Suprapubic skin (tissue), 4 donors: Measurements from ENCODE around the gene HOXB3. TPM values are rescaled to one million over a fixed set of nuclear protein-coding genes. Genes with fewer than 3 reads are reported as not detected.

Experiments used
- DNase-seq, 2 donors: peaks; one replicate each; pipeline ENCODE4 v3.0.0-alpha.2; 2019; ENCODE audit warnings: low spot score in 2 of 2
- H3K27ac ChIP-seq: fragments of 200-600 bp; sonication (generic); one replicate; pipeline ENCODE4 v1.5.1; 2019
- H3K27me3 ChIP-seq: fragments of 200-600 bp; sonication (generic); one replicate; pipeline ENCODE4 v1.5.1; 2019
- H3K36me3 ChIP-seq: fragments of 200-600 bp; sonication (generic); one replicate; pipeline ENCODE4 v1.5.1; 2019
- H3K4me1 ChIP-seq: fragments of 200-600 bp; sonication (generic); one replicate; pipeline ENCODE4 v1.5.1; 2019
- H3K4me3 ChIP-seq: fragments of 200-600 bp; sonication (generic); one replicate; pipeline ENCODE4 v1.5.1; 2019; ENCODE audit warnings: mild to moderate bottlenecking
- H3K9me3 ChIP-seq: fragments of 200-600 bp; sonication (generic); one replicate; pipeline ENCODE4 v1.5.1; 2019
- CTCF ChIP-seq, 2 donors: fragments of 200-600 bp in 1 of 2; fragments of 450-650 bp in 1 of 2; sonication (generic) in 1 of 2; IDR thresholded peaks; one replicate each; pipeline ENCODE4 v1.5.1; 2016 to 2019; ENCODE audit warnings: antibody characterized with exemption in 2 of 2, mild to moderate bottlenecking in 1 of 2, moderate library complexity in 1 of 2
- EP300 ChIP-seq: sonication (generic); formaldehyde crosslinking; IDR thresholded peaks from one replicate; pipeline ENCODE4 v1.6.1; 2017; ENCODE audit warnings: antibody characterized with exemption
- POLR2A ChIP-seq, 2 donors: fragments of 450-650 bp; IDR thresholded peaks; one replicate each; pipeline ENCODE4 v1.6.1; 2017; ENCODE audit warnings: antibody characterized with exemption in 2 of 2, mild to moderate bottlenecking in 2 of 2, moderate library complexity in 2 of 2
- POLR2AphosphoS5 ChIP-seq, 3 donors: sonication (generic); formaldehyde crosslinking; IDR thresholded peaks; one replicate each; pipeline ENCODE4 v1.6.1; 2017; ENCODE audit warnings: antibody characterized with exemption in 3 of 3
- WGBS: methylation state at CpG from one replicate; pipeline ENCODE4 v1.1.5; 2018; 5-methylcytosine and 5-hydroxymethylcytosine counted together
- total RNA-seq, 4 donors: library from RNA; depleted of rRNA; stranded (reverse); fragments of >200 nt; gene quantifications; one replicate each; pipeline ENCODE4 v1.1.0, GENCODE V29; 2016

The HOXB3 gene
- total RNA-seq, 4 donors from 2014 or later = 2.3 to 20.8 (median 3.9) TPM

GRCh38 chr17:48579471-48579759 lies 10.6 kb downstream of the HOXB3 start:
- DNase-seq = no peak
- Histone ChIP-seq H3K4me1 (peaks cover 75% of the 10 kb centered on the region), H3K36me3 (no peaks in the 10 kb centered on the region), H3K4me3 (peak overlapping the region; percentile 69), H3K27me3 (peaks cover 6% of the 10 kb centered on the region), H3K9me3 (no peaks in the 10 kb centered on the region), H3K27ac (peak overlapping the region; percentile 85)
- WGBS = 60% methylated on average over 7 of the region's 7 CpGs
- TF ChIP-seq POLR2A (IDR thresholded peaks at IDR 0.05) = no peak
- no peak for TF ChIP-seq CTCF (IDR thresholded peaks at IDR 0.05)
- TF ChIP-seq EP300 = no peak
- TF ChIP-seq POLR2AphosphoS5 (IDR thresholded peaks at IDR 0.05) = no peak

- peak overlapping the region; percentile 69 for H3K4me3 ChIP-seq
- peak overlapping the region; percentile 85 for H3K27ac ChIP-seq
- no peak for DNase-seq
- 25% methylated on average over 38 of the region's 43 CpGs for WGBS
- no peak for TF ChIP-seq EP300
- no peaks in the 10 kb centered on the region for H3K36me3 ChIP-seq
- H3K4me1 ChIP-seq = peaks cover 75% of the 10 kb centered on the region
- H3K27me3 ChIP-seq = peaks cover 6% of the 10 kb centered on the region
- no peaks in the 10 kb centered on the region for H3K9me3 ChIP-seq
Observed at GRCh38 chr17:48578616-48579470, 11.2 kb downstream of the HOXB3 start.

- WGBS = under 1% methylated on average over 23 of the region's 58 CpGs
- peaks cover 6% of the 10 kb centered on the region for H3K27me3 ChIP-seq
- no peaks in the 10 kb centered on the region for H3K36me3 ChIP-seq
- H3K4me3 ChIP-seq = peak within 1 kb of the TSS; percentile 69
- DNase-seq = peak; percentile 93 to 95
- TF ChIP-seq POLR2AphosphoS5 (IDR thresholded peaks at IDR 0.05) = no peak
- TF ChIP-seq CTCF (IDR thresholded peaks at IDR 0.05) = no peak
- no peak for TF ChIP-seq POLR2A (IDR thresholded peaks at IDR 0.05)
- no peak for TF ChIP-seq EP300
- H3K9me3 ChIP-seq = no peaks in the 10 kb centered on the region
- peak within 1 kb of the TSS; percentile 85 for H3K27ac ChIP-seq
- H3K4me1 ChIP-seq = peaks cover 79% of the 10 kb centered on the region
Observed at GRCh38 chr17:48577946-48578615, 12.0 kb downstream of the HOXB3 start, which contains the start of gene HOXB4. TSS of gene HOXB4 (minus strand) at chr17:48578350. CDS start at chr17:48578319, 31 bp downstream.

- H3K27me3 ChIP-seq = peaks cover 6% of the 10 kb centered on the region
- no peaks in the 10 kb centered on the region for H3K9me3 ChIP-seq
- peaks cover 79% of the 10 kb centered on the region for H3K4me1 ChIP-seq
- no peaks in the 10 kb centered on the region for H3K36me3 ChIP-seq
- no peak for DNase-seq
- peak overlapping the region; percentile 85 for H3K27ac ChIP-seq
- 5% methylated on average over 10 of the region's 19 CpGs for WGBS
- H3K4me3 ChIP-seq = peak overlapping the region; percentile 69
- no peak for TF ChIP-seq POLR2AphosphoS5 (IDR thresholded peaks at IDR 0.05)
- TF ChIP-seq EP300 = no peak
Observed at GRCh38 chr17:48577330-48577945, 12.6 kb downstream of the HOXB3 start.

- TF ChIP-seq CTCF (IDR thresholded peaks at IDR 0.05) (no peak), EP300 (no peak), POLR2AphosphoS5 (IDR thresholded peaks at IDR 0.05) (peak in 1 of 3 donors; percentile 52), POLR2A (IDR thresholded peaks at IDR 0.05) (no peak)
- Histone ChIP-seq H3K4me1 (peaks cover 79% of the 10 kb centered on the region), H3K4me3 (peak overlapping the region; percentile 69), H3K27me3 (peaks cover 4% of the 10 kb centered on the region), H3K27ac (peak overlapping the region; percentile 85), H3K9me3 (no peaks in the 10 kb centered on the region), H3K36me3 (no peaks in the 10 kb centered on the region)
- 5% methylated on average over 32 of the region's 43 CpGs for WGBS
- no peak for DNase-seq
Observed at GRCh38 chr17:48576479-48577309, 13.3 kb downstream of the HOXB3 start.
